Smooth muscle cell (in vitro differentiated cells): Measurements from ENCODE around the gene TUBGCP6. TPM values are rescaled to one million over a fixed set of nuclear protein-coding genes. Genes with fewer than 3 reads are reported as not detected.

ENCODE experiments used
- DNase-seq: peaks from one replicate; lab custom pipeline; 2025; ENCODE audit not compliant: unreplicated experiment; lab: John Stamatoyannopoulos, UW
- H2AFZ ChIP-seq: fragments of 200-600 bp; sonication (generic); 2 replicates; pipeline ENCODE4 v1.6.0; 2016; ENCODE audit warnings: antibody characterized with exemption, low read depth, mild to moderate bottlenecking
- H3F3A ChIP-seq: fragments of 200-600 bp; sonication (generic); 2 replicates; pipeline ENCODE4 v1.6.0; 2017; ENCODE audit warnings: antibody characterized with exemption, low read depth
- H3K27ac ChIP-seq: fragments of 200-600 bp; sonication (generic); 2 replicates; pipeline ENCODE4 v1.5.1; 2016; ENCODE audit warnings: low read depth, mild to moderate bottlenecking
- H3K27me3 ChIP-seq: fragments of 200-600 bp; sonication (generic); 2 replicates; pipeline ENCODE4 v1.6.1; 2016; ENCODE audit warnings: low read depth, mild to moderate bottlenecking
- H3K36me3 ChIP-seq: fragments of 200-600 bp; sonication (generic); 2 replicates; pipeline ENCODE4 v1.5.1; 2016; ENCODE audit warnings: low read depth
- H3K4me1 ChIP-seq: fragments of 200-600 bp; sonication (generic); 2 replicates; pipeline ENCODE4 v1.5.1; 2016; ENCODE audit warnings: low read depth
- H3K4me2 ChIP-seq: fragments of 200-600 bp; sonication (generic); 2 replicates; pipeline ENCODE4 v1.6.0; 2016; ENCODE audit warnings: mild to moderate bottlenecking
- H3K4me3 ChIP-seq: fragments of 200-600 bp; sonication (generic); 2 replicates; pipeline ENCODE4 v1.5.1; 2016; ENCODE audit warnings: mild to moderate bottlenecking
- H3K79me2 ChIP-seq: fragments of 200-600 bp; sonication (generic); 2 replicates; pipeline ENCODE4 v1.6.0; 2016; ENCODE audit warnings: low read depth, mild to moderate bottlenecking
- H3K9ac ChIP-seq: fragments of 200-600 bp; sonication (generic); 2 replicates; pipeline ENCODE4 v1.6.0; 2016; ENCODE audit warnings: low read depth
- H3K9me3 ChIP-seq: fragments of 200-600 bp; sonication (generic); replicated peaks from 2 replicates; pipeline ENCODE4 v1.5.1; 2016; ENCODE audit warnings: low read depth
- H4K20me1 ChIP-seq: fragments of 200-600 bp; sonication (generic); 2 replicates; pipeline ENCODE4 v1.6.0; 2016; ENCODE audit warnings: low read depth
- WGBS: methylation state at CpG from one replicate; pipeline ENCODE4 v1.1.7; 2016; ENCODE audit warnings: low lambda C conversion rate; 5-methylcytosine and 5-hydroxymethylcytosine counted together
- polyA plus RNA-seq: library from polyadenylated mRNA; unstranded; fragments of >200 nt; fragmentation: Nextera tagmentation; extraction: Ambion mirVana; gene quantifications from 2 replicates; pipeline ENCODE4 v1.2.1, GENCODE V29; 2016
- total RNA-seq: library from RNA; depleted of rRNA; stranded (reverse); fragments of >200 nt; gene quantifications from 2 replicates; pipeline ENCODE4 v1.2.3, GENCODE V29; 2014
- TF ChIP-seq, protein P1 (sequence below): fragments of 200-600 bp; sonication (generic); IDR thresholded peaks from 2 replicates; pipeline ENCODE4 v1.5.1; 2017; ENCODE audit warnings: borderline replicate concordance, mild to moderate bottlenecking, antibody characterized with exemption; ENCODE audit not compliant: insufficient read depth, poor library complexity, severe bottlenecking

The TUBGCP6 gene
- total and polyA plus RNA-seq, 2 experiments from 2014 or later = 10.0 to 22.7 TPM

DNA sequence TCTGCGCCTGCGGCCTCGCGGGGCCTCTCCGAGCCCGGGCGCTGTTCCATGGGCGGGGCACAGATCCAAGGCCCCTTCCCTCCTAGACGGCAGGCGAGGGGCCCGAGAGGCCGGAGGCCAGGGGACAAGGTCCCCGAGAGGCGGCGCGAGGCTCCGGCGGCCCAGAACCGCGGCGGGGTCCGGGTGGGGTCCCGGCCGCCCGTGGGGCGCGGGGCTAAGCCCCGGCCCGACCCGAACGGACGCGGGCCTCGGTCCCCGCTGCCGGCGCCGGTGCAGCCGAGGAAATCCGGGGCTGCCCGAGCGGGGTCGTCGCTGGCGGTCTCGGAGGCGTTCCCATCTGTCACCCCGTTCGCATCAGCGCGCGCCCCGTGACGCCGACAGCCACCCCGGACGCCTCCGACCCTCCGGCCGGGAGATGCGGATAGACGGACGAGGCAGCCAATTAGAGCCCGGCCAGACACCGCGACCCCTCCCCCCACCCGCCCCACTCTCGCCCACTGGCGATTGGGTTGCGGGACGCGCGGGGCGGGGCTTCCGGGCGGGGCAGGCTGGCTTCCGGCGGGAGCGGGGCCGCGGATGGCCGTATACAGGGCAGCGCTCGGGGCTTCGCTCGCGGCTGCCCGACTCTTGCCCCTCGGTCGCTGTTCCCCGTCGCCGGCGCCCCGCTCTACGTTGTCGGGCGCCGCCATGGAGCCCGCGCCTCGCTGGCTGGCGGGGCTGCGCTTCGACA is 44.2 kb downstream of the TUBGCP6 start, which contains the start of gene SELENOO:
TSS of gene SELENOO (plus strand) at position 551 of the 730 bp plus-strand sequence. CDS start at position 577, 26 bp downstream.
- H2AFZ ChIP-seq = peak within 1 kb of the TSS; percentile 66
- no peaks in the 10 kb centered on the region for H3K9me3 ChIP-seq
- H3F3A ChIP-seq = peaks cover 4% of the 10 kb centered on the region
- H3K27me3 ChIP-seq = no peaks in the 10 kb centered on the region
- H4K20me1 ChIP-seq = peaks cover 53% of the 10 kb centered on the region
- no peaks in the 10 kb centered on the region for H3K36me3 ChIP-seq
- H3K4me2 ChIP-seq = peak within 1 kb of the TSS; percentile 99
- H3K27ac ChIP-seq = no peak within 1 kb of the TSS
- peak within 1 kb of the TSS; percentile 93 for H3K4me3 ChIP-seq
- peak; percentile 84 for DNase-seq
- 0% methylated on average over 21 of the region's 105 CpGs for WGBS
- TF ChIP-seq, protein P1, sequence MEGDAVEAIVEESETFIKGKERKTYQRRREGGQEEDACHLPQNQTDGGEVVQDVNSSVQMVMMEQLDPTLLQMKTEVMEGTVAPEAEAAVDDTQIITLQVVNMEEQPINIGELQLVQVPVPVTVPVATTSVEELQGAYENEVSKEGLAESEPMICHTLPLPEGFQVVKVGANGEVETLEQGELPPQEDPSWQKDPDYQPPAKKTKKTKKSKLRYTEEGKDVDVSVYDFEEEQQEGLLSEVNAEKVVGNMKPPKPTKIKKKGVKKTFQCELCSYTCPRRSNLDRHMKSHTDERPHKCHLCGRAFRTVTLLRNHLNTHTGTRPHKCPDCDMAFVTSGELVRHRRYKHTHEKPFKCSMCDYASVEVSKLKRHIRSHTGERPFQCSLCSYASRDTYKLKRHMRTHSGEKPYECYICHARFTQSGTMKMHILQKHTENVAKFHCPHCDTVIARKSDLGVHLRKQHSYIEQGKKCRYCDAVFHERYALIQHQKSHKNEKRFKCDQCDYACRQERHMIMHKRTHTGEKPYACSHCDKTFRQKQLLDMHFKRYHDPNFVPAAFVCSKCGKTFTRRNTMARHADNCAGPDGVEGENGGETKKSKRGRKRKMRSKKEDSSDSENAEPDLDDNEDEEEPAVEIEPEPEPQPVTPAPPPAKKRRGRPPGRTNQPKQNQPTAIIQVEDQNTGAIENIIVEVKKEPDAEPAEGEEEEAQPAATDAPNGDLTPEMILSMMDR = no peak
- peaks cover 18% of the 10 kb centered on the region for H3K4me1 ChIP-seq
- peaks cover 31% of the 10 kb centered on the region for H3K79me2 ChIP-seq
- peak within 1 kb of the TSS; percentile 71 for H3K9ac ChIP-seq

- H3K4me3 ChIP-seq = peak overlapping the region; percentile 93
- no peak overlapping the region for H3K27ac ChIP-seq
- peak overlapping the region; percentile 93 for H3K4me2 ChIP-seq
- H3K79me2 ChIP-seq = peaks cover 31% of the 10 kb centered on the region
- peaks cover 18% of the 10 kb centered on the region for H3K4me1 ChIP-seq
- H4K20me1 ChIP-seq = peaks cover 46% of the 10 kb centered on the region
- TF ChIP-seq, protein P1 = no peak
- no peaks in the 10 kb centered on the region for H3K27me3 ChIP-seq
- H3F3A ChIP-seq = peaks cover 3% of the 10 kb centered on the region
- whole genome bisulfite sequencing = 15% methylated on average over 22 of the region's 34 CpGs
- no peak for DNase-seq
- H3K9me3 ChIP-seq = no peaks in the 10 kb centered on the region
- H3K36me3 ChIP-seq = no peaks in the 10 kb centered on the region
- H3K9ac ChIP-seq = peak overlapping the region; percentile 71
- H2AFZ ChIP-seq = peak overlapping the region; percentile 66
Measured at GRCh38 chr22:50199829-50200460, 44.9 kb downstream of the TUBGCP6 start.

DNA sequence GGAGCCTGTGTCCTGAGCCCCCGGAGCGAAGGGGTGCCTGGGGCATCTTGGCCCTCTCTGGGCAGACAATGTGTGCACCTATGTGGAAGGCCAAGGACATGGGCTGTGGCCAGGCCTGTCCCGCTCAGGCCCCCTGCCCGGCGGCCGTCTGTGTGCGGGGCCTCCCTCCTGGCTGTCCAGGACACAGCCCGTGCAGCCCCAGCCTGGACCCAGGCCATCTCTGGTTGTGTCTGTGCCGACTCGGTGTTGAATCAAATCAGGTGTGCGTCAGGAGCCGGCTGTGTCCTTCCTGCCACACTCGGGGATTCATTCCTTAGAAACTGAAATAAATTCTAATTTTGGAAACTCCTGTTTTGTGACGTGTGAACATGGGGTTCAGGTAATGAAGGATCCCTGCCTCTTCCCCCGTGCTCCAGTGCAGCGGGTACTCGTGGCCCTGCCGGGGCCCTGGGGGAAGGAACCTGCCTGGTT is 45.5 kb downstream of the TUBGCP6 start:
- no peaks in the 10 kb centered on the region for H3F3A ChIP-seq
- whole genome bisulfite sequencing = 93% methylated on average over 18 of the region's 18 CpGs
- peak overlapping the region; percentile 93 for H3K4me3 ChIP-seq
- H2AFZ ChIP-seq = no peak overlapping the region
- H3K9ac ChIP-seq = no peak overlapping the region
- H3K27ac ChIP-seq = no peak overlapping the region
- DNase-seq = no peak
- no peaks in the 10 kb centered on the region for H3K9me3 ChIP-seq
- peaks cover 39% of the 10 kb centered on the region for H4K20me1 ChIP-seq
- H3K4me2 ChIP-seq = peak overlapping the region; percentile 93
- H3K79me2 ChIP-seq = peaks cover 30% of the 10 kb centered on the region
- no peaks in the 10 kb centered on the region for H3K27me3 ChIP-seq
- TF ChIP-seq, protein P1 = no peak
- peaks cover 18% of the 10 kb centered on the region for H3K4me1 ChIP-seq
- no peaks in the 10 kb centered on the region for H3K36me3 ChIP-seq
